Gastroesophageal sphincter (tissue), 4 donors: ENCODE results near the gene SIGLEC8. TPM values are rescaled to one million over a fixed set of nuclear protein-coding genes. Genes with fewer than 3 reads are reported as not detected.

ENCODE experiments used
- ATAC-seq: fragments of 150-250 bp; one replicate; pipeline ENCODE4 v1.9.1; 2016; ENCODE audit warnings: mild to moderate bottlenecking, moderate library complexity
- H3K27ac ChIP-seq, 4 donors: fragments of 200-600 bp; sonication (generic) in 3 of 4; 1 replicate in 3 of 4; 2 replicates in 1 of 4; pipeline ENCODE4 v1.5.1; 2016 to 2019
- H3K27me3 ChIP-seq: fragments of 200-600 bp; sonication (generic); one replicate; pipeline ENCODE4 v1.5.1; 2019
- H3K36me3 ChIP-seq, 2 donors: fragments of 200-600 bp; sonication (generic); one replicate each; pipeline ENCODE4 v1.5.1; 2019; ENCODE audit warnings: control low read depth in 1 of 2
- H3K4me1 ChIP-seq, 3 donors: fragments of 200-600 bp; sonication (generic); 1 replicate in 2 of 3; 2 replicates in 1 of 3; pipeline ENCODE4 v1.5.1; 2016 to 2019; ENCODE audit warnings: control low read depth in 2 of 3
- H3K4me3 ChIP-seq, 2 donors: fragments of 200-600 bp; sonication (generic); one replicate each; pipeline ENCODE4 v1.5.1; 2019; ENCODE audit warnings: mild to moderate bottlenecking in 1 of 2, moderate library complexity in 1 of 2
- H3K9me3 ChIP-seq, 3 donors: fragments of 200-600 bp; sonication (generic); one replicate each; pipeline ENCODE4 v1.5.1; 2017 to 2019; ENCODE audit warnings: control low read depth in 2 of 3
- EP300 ChIP-seq: sonication (generic); formaldehyde crosslinking; IDR thresholded peaks from one replicate; pipeline ENCODE4 v1.6.1; 2017; ENCODE audit warnings: antibody characterized with exemption, mild to moderate bottlenecking
- POLR2A ChIP-seq, 2 donors: fragments of 450-650 bp; IDR thresholded peaks; one replicate each; pipeline ENCODE4 v1.6.1; 2017; ENCODE audit warnings: antibody characterized with exemption in 2 of 2, mild to moderate bottlenecking in 2 of 2, moderate library complexity in 1 of 2
- POLR2AphosphoS5 ChIP-seq: sonication (generic); formaldehyde crosslinking; IDR thresholded peaks from one replicate; pipeline ENCODE4 v1.6.1; 2017; ENCODE audit warnings: antibody characterized with exemption
- WGBS, 2 donors: methylation state at CpG; one replicate each; pipeline ENCODE4 v1.1.5; 2018; ENCODE audit warnings: low coverage in 1 of 2; 5-methylcytosine and 5-hydroxymethylcytosine counted together
- total RNA-seq, 4 donors: library from RNA; depleted of rRNA; stranded (reverse); fragments of >200 nt; gene quantifications; one replicate each; pipeline ENCODE4 v1.1.0, GENCODE V29; 2016
- TF ChIP-seq, protein P1 (sequence below), 4 experiments: fragments of 200-600 bp in 2 of 4; fragments of 450-650 bp in 2 of 4; sonication (generic) in 1 of 4; IDR thresholded peaks; one replicate each; pipeline ENCODE4 v1.5.1; 2017 to 2019; ENCODE audit warnings: antibody characterized with exemption in 4 of 4, mild to moderate bottlenecking in 2 of 4, moderate library complexity in 2 of 4

SIGLEC8 gene
- total RNA-seq, 4 donors from 2014 or later: 0.25 to 1.4 (median 0.54) TPM; not detected in 1

DNA sequence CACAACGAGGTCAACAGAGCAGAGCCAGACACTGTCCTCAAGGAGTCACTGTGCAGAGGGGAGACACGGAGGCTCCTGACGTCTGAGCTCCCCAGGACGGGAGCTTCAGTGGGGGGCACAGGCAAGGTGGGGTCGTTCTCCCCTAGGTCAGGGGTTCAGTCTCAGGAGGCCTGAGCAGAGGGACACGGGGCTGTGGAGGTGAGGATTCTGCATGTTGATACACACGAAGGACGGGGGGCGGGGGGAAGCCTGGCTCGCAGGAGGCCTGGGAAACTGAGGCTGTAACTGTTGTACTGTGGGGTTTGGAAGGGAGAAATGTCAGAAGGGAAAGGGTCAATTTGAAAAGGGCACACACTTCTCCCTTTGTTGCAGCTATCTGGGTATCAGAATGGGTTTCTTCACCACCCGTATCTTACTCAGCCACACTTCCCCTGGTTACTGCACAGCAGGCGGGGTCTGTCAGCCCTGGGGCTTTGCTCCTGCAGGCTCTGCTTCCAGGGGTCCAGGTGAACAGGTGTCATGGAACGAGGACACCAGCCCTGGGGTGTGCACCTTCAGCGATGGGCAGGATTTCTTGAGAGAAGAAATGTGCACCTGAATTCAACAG is 748 bp upstream of the SIGLEC8 start:
- no peaks in the 10 kb centered on the region for H3K4me1 ChIP-seq
- WGBS, 2 donors: 83 to 87% methylated on average over 4 of the region's 14 CpGs
- peaks cover 82% of the 10 kb centered on the region for H3K27me3 ChIP-seq
- TF ChIP-seq, protein P1, sequence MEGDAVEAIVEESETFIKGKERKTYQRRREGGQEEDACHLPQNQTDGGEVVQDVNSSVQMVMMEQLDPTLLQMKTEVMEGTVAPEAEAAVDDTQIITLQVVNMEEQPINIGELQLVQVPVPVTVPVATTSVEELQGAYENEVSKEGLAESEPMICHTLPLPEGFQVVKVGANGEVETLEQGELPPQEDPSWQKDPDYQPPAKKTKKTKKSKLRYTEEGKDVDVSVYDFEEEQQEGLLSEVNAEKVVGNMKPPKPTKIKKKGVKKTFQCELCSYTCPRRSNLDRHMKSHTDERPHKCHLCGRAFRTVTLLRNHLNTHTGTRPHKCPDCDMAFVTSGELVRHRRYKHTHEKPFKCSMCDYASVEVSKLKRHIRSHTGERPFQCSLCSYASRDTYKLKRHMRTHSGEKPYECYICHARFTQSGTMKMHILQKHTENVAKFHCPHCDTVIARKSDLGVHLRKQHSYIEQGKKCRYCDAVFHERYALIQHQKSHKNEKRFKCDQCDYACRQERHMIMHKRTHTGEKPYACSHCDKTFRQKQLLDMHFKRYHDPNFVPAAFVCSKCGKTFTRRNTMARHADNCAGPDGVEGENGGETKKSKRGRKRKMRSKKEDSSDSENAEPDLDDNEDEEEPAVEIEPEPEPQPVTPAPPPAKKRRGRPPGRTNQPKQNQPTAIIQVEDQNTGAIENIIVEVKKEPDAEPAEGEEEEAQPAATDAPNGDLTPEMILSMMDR (IDR thresholded peaks at IDR 0.05): no peak
- TF ChIP-seq POLR2AphosphoS5: no peak
- H3K9me3 ChIP-seq: no peaks in the 10 kb centered on the region
- no peak for ATAC-seq
- H3K36me3 ChIP-seq: no peaks in the 10 kb centered on the region
- H3K4me3 ChIP-seq: no peak overlapping the region
- no peak overlapping the region for H3K27ac ChIP-seq

DNA sequence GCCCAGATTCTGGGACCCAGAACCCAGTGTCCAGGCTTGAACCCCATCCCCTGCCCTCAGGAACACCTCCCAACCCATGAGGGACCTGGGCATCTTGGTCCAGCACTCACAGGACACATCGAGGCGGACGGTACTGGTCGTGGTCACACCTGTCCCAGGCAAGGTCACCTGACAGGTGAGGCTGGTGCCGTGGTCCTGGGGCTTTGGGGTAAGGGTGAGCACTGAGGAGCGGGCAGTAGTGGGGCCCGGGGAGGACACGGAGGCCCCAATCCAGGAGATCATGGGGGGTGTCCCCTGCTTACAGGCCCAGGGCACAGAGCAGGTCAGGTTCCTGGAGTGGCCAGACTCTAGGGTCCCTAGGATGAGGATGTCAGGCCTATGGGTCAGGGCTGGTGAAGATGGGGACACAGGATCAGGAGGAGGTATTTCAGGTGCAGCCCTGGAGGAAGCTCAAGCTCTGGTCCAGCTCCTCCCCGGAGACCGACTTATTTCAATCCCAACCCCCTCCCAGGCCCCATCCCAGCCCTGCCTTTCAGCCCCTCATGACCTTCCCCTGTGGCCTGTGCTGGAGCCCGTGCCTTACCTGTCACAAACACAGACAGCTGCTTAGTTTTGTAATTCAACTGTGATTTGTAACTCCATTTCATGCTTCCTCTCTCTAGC is 772 bp downstream of the SIGLEC8 start:
- H3K27ac ChIP-seq: no peak overlapping the region
- 50% methylated on average over 2 of the region's 11 CpGs; no CpG with 5 or more reads in 1 of the 2 donors for WGBS, 2 donors
- TF ChIP-seq POLR2AphosphoS5 (no peak), POLR2A (IDR thresholded peaks at IDR 0.05) (no peak), EP300 (no peak)
- TF ChIP-seq, protein P1 (IDR thresholded peaks at IDR 0.05): no peak
- H3K36me3 ChIP-seq: no peaks in the 10 kb centered on the region
- H3K4me1 ChIP-seq: no peaks in the 10 kb centered on the region
- H3K9me3 ChIP-seq: no peaks in the 10 kb centered on the region
- ATAC-seq: no peak
- no peak overlapping the region for H3K4me3 ChIP-seq
- H3K27me3 ChIP-seq: peaks cover 83% of the 10 kb centered on the region

DNA sequence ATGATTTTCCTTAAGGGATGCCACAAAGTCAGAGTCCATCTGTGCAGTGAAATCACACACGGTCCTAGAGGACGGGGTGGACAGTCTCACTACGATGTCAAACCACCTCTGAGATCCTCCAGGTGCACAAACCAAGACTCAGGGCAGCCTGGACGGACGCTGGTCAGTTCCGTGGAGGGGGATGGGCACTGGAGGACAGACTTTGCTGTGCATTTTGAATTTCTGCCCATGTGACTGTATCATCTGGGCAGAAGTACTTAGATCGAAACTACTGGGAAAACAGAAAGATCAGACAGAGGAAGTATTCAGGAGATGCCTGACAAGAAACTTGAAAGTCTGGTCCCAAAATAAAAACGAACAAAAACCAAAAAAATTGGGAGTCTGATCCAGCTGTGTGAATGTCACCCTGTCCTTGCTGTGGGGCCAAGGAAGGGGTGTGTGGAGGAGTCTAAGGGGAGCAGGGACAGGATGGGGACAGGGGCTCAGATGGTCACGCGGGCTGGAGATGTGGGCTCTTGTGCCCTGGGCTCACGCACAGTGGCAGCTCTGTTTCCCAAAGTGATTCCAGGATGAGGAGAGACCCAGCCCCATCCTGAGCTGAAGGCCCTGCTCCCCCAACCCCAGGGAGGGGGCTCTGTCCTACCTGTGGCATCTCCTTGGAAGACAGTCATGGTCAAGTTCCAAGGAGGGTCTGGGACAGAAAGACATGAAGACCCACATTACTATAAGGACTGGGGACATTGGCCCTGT is 1.5 kb downstream of the SIGLEC8 start:
- Histone ChIP-seq H3K36me3 (no peaks in the 10 kb centered on the region), H3K27ac (no peak overlapping the region), H3K9me3 (no peaks in the 10 kb centered on the region), H3K27me3 (peaks cover 83% of the 10 kb centered on the region), H3K4me1 (no peaks in the 10 kb centered on the region), H3K4me3 (no peak overlapping the region)
- 53 to 57% methylated on average over 6 to 7 of the region's 11 CpGs for WGBS, 2 donors
- no peak for ATAC-seq
- TF ChIP-seq, protein P1 (IDR thresholded peaks at IDR 0.05): no peak
- TF ChIP-seq POLR2AphosphoS5 (no peak), EP300 (no peak), POLR2A (IDR thresholded peaks at IDR 0.05) (no peak)

DNA sequence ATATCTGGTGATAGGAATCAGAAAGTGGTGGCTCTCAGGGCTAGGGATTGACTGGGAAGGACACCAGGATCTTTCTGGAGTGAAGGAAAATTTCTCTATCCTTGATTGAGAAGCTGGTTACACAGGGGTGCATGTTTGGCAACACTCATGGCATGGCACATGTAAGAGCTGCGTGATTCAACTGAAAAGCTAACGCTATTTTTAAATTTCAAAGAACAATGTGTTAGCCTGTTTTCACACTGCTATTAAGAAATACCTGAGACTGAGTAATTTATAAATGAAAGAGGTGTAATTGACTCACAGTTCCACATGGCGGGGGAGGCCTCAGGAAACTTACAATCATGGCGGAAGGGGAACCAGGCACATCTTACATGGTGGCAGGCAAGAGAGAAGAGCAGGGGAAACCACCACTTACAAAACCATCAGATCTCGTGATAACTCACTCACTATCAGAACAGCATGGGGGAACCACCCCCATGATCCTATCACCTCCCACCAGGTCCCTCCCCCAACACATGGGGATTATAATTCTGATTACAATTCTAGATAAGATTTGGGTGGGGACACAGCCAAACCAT is 7.4 kb downstream of the SIGLEC8 start:
- H3K4me1 ChIP-seq: no peaks in the 10 kb centered on the region
- WGBS, 2 donors: 84 to 89% methylated on average over 5 of the region's 5 CpGs
- ATAC-seq: no peak
- H3K27me3 ChIP-seq: peaks cover 78% of the 10 kb centered on the region
- H3K36me3 ChIP-seq: no peaks in the 10 kb centered on the region
- peaks cover 0 to 4% (median 0%) of the 10 kb centered on the region in 3 donors for H3K9me3 ChIP-seq
- no peak overlapping the region for H3K4me3 ChIP-seq
- no peak overlapping the region for H3K27ac ChIP-seq
- TF ChIP-seq, protein P1 (IDR thresholded peaks at IDR 0.05): no peak
- TF ChIP-seq POLR2AphosphoS5 (no peak), EP300 (no peak), POLR2A (IDR thresholded peaks at IDR 0.05) (no peak)
